Measurements from ENCODE around the gene ESAM.

DNA sequence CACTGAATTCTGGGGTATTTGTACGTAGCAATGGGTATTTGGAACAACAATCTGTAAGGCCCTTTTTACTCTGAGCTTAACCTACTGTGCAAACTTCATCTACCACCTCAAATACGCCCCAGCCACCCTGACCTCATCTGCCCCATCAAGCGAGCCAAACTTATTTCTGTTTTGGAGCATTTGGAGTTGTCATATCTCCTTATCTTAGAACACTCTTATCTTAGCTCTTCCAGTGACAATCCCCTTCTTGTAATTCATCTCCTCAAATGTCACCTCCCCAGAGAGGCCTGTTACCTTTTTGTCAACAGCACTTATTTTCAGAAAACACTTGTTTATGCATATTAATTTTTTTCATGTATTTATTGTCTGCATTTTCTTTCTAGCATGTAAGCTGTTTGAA lies 42.8 kb upstream of the ESAM start:
- TF ChIP-seq POLR2A (IDR thresholded peaks at IDR 0.05): no peak
- TF ChIP-seq, protein P1, sequence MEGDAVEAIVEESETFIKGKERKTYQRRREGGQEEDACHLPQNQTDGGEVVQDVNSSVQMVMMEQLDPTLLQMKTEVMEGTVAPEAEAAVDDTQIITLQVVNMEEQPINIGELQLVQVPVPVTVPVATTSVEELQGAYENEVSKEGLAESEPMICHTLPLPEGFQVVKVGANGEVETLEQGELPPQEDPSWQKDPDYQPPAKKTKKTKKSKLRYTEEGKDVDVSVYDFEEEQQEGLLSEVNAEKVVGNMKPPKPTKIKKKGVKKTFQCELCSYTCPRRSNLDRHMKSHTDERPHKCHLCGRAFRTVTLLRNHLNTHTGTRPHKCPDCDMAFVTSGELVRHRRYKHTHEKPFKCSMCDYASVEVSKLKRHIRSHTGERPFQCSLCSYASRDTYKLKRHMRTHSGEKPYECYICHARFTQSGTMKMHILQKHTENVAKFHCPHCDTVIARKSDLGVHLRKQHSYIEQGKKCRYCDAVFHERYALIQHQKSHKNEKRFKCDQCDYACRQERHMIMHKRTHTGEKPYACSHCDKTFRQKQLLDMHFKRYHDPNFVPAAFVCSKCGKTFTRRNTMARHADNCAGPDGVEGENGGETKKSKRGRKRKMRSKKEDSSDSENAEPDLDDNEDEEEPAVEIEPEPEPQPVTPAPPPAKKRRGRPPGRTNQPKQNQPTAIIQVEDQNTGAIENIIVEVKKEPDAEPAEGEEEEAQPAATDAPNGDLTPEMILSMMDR (IDR thresholded peaks at IDR 0.05): no peak

Data from right lobe of liver (tissue), 4 donors.